ENCODE results near the gene HOXA3.

HOXA3 gene

GRCh38 chr7:27101171-27101956, 51.0 kb downstream of the HOXA3 start:
- TF ChIP-seq CTCF (IDR thresholded peaks at IDR 0.05; ENCODE audit: low read depth, low read length): no peak
- no peaks in the 10 kb centered on the region for H3K9me3 ChIP-seq (ENCODE audit: severe bottlenecking)
- peak overlapping the region; percentile 50 for H3K4me3 ChIP-seq (ENCODE audit: low read depth, low read length)
- H3K27ac ChIP-seq: peak overlapping the region; percentile 79
- H3K36me3 ChIP-seq: peaks cover 7% of the 10 kb centered on the region; the same call in 1 of the 2 replicates
- DNase-seq: no peak
- H3K27me3 ChIP-seq (ENCODE audit: insufficient read depth, low read depth, severe bottlenecking): peaks cover 93% of the 10 kb centered on the region

GRCh38 chr7:27100694-27101170, 51.7 kb downstream of the HOXA3 start:
- H3K27me3 ChIP-seq (ENCODE audit: insufficient read depth, low read depth, severe bottlenecking): peaks cover 91% of the 10 kb centered on the region
- H3K4me3 ChIP-seq (ENCODE audit: low read depth, low read length): no peak overlapping the region
- peak overlapping the region; percentile 34; the same call in 1 of the 2 replicates for H3K27ac ChIP-seq
- TF ChIP-seq CTCF (IDR thresholded peaks at IDR 0.05; ENCODE audit: low read depth, low read length): no peak
- no peak for DNase-seq
- no peaks in the 10 kb centered on the region for H3K9me3 ChIP-seq (ENCODE audit: severe bottlenecking)
- H3K36me3 ChIP-seq: peaks cover 9% of the 10 kb centered on the region; the same call in 1 of the 2 replicates

- Histone ChIP-seq H3K27ac (peak overlapping the region; percentile 78), H3K27me3 (ENCODE audit: insufficient read depth, low read depth, severe bottlenecking) (peaks cover 91% of the 10 kb centered on the region), H3K4me3 (ENCODE audit: low read depth, low read length) (peak overlapping the region; percentile 35), H3K36me3 (peaks cover 9% of the 10 kb centered on the region; the same call in 1 of the 2 replicates), H3K9me3 (ENCODE audit: severe bottlenecking) (no peaks in the 10 kb centered on the region)
- DNase-seq: no peak
- no peak for TF ChIP-seq CTCF (IDR thresholded peaks at IDR 0.05; ENCODE audit: low read depth, low read length)
These were observed 52.7 kb downstream of the HOXA3 start for GRCh38 chr7:27099453-27100370.

- peaks cover 88% of the 10 kb centered on the region for H3K27me3 ChIP-seq (ENCODE audit: insufficient read depth, low read depth, severe bottlenecking)
- peak overlapping the region; percentile 35 for H3K4me3 ChIP-seq (ENCODE audit: low read depth, low read length)
- no peaks in the 10 kb centered on the region for H3K9me3 ChIP-seq (ENCODE audit: severe bottlenecking)
- H3K27ac ChIP-seq: peak overlapping the region; percentile 78
- no peak for TF ChIP-seq CTCF (IDR thresholded peaks at IDR 0.05; ENCODE audit: low read depth, low read length)
- peaks cover 9% of the 10 kb centered on the region; the same call in 1 of the 2 replicates for H3K36me3 ChIP-seq
- no peak for DNase-seq
These were observed 53.6 kb downstream of the HOXA3 start for GRCh38 chr7:27098578-27099451.

All from WERI-Rb-1 (cell line).